GM19043 (cell line): ENCODE measurements around the gene ADCK2.
A peak's percentile ranks its signal among the peaks of the same experiment; 100 is the strongest.
"Not testable (repeated sequence)": the region's sequence is repeated elsewhere in the genome, so short reads cannot be mapped to it uniquely, and the experiment has no call there.

Source experiments
- ATAC-seq: cut with Tn5 transposase; IDR thresholded peaks from one replicate; pipeline ENCODE4 v1.9.1; 2021; ENCODE audit warnings: low read depth; ENCODE audit not compliant: unreplicated experiment

The ADCK2 gene

GRCh38 chr7:140645166-140645900, 27.4 kb upstream of the ADCK2 start:
- ATAC-seq, result no peak

GRCh38 chr7:140646931-140647647, 25.7 kb upstream of the ADCK2 start:
- peak; percentile 82 for ATAC-seq

- no peak for ATAC-seq
These were observed 23.1 kb upstream of the ADCK2 start for GRCh38 chr7:140649556-140650205.

- ATAC-seq, result no peak
These were observed 22.4 kb upstream of the ADCK2 start for GRCh38 chr7:140650367-140650766.

GRCh38 chr7:140653319-140654108, 19.2 kb upstream of the ADCK2 start:
- ATAC-seq, result no peak

- no peak for ATAC-seq
These were observed 18.7 kb upstream of the ADCK2 start for GRCh38 chr7:140654109-140654387.

GRCh38 chr7:140654661-140655060, 18.1 kb upstream of the ADCK2 start:
- no peak for ATAC-seq

- ATAC-seq, result no peak
These were observed 17.0 kb upstream of the ADCK2 start for GRCh38 chr7:140655511-140656408.

GRCh38 chr7:140656548-140657515, 15.9 kb upstream of the ADCK2 start:
- ATAC-seq, result peak; percentile 90

GRCh38 chr7:140657891-140658290, 14.9 kb upstream of the ADCK2 start:
- ATAC-seq, result no peak

GRCh38 chr7:140659856-140660255, 12.9 kb upstream of the ADCK2 start:
- no peak for ATAC-seq

- no peak for ATAC-seq
These were observed 11.6 kb upstream of the ADCK2 start for GRCh38 chr7:140661124-140661523.

GRCh38 chr7:140662938-140663337, 9.8 kb upstream of the ADCK2 start:
- ATAC-seq, result not testable (repeated sequence)

GRCh38 chr7:140667476-140667875, 5.3 kb upstream of the ADCK2 start:
- no peak for ATAC-seq

GRCh38 chr7:140668641-140669040, 4.1 kb upstream of the ADCK2 start:
- ATAC-seq, result no peak

- no peak for ATAC-seq
These were observed 3.4 kb upstream of the ADCK2 start for GRCh38 chr7:140669352-140669751.

GRCh38 chr7:140669862-140670261, 2.9 kb upstream of the ADCK2 start:
- not testable (repeated sequence) for ATAC-seq

GRCh38 chr7:140670343-140670935, 2.3 kb upstream of the ADCK2 start:
- no peak for ATAC-seq

GRCh38 chr7:140671966-140672365, 779 bp upstream of the ADCK2 start:
- ATAC-seq, result no peak
